Activated effector memory CD4-positive, alpha-beta T cell treated with anti-CD3 and anti-CD28 coated beads, Interleukin-2, amount 50 U/mL, for 16 hours (primary cell): Measurements from ENCODE around the gene MELK.

Experiments used
- DNase-seq: peaks from one replicate; pipeline ENCODE4 v3.0.0-alpha.2; 2020

MELK gene

DNA sequence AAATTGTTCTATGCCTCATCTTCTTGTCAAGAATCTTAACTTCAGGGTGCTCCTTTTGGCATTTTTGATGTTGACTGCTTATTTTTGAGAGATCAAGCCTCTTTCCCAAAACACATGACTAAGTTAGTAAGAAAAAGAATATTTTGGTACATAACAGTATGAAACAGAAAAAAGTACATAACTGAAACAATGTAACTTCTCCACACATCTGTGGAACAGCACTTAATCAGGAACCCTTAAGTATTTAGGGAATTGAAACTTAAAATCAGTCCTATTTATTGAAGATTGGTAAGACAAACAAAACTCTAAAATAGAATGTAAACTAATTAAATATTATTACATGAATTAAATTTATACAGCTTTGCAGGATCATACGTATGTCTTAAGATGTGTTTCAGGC lies 103.4 kb downstream of the MELK start:
- no peak for DNase-seq

DNA sequence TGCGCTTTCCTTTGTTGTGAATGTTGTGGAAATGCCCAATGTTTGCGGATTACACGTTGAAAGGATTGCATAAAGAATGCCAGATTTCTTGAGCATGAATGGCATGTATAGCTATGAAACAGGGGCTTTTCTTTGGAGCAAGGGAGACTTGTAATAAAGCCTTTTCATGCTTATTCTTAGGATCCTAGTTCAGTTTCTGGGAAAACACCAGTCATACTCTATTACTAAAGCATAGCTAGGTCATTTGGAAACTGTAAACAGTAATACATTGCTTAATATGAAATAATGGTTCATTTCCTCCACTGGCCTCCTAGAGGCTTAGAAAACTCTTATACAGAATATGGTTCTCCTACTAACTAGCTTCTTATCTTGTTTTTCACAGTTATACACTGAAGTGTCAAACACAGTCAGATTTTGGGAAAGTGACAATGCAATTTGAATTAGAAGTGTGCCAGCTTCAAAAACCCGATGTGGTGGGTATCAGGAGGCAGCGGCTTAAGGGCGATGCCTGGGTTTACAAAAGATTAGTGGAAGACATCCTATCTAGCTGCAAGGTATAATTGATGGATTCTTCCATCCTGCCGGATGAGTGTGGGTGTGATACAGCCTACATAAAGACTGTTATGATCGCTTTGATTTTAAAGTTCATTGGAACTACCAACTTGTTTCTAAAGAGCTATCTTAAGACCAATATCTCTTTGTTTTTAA lies 104.2 kb downstream of the MELK start:
- no peak for DNase-seq

DNA sequence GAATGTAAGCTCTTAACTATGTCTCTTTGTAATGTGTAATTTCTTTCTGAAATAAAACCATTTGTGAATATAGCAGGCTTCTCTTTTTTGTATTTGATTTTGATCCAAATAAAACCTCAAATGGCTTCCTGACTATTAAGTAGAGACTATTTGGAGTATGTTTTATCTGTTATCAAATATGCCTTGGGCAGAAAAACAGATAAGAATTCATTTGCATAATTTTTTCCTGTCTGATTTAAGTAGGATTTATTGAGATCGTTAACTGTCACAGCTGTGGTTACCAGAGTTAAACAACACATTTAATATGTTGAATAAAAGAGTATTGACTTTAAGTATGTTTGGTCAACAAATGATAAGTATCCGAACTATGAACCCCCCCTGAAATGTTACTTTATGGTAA lies 104.9 kb downstream of the MELK start:
- no peak for DNase-seq

DNA sequence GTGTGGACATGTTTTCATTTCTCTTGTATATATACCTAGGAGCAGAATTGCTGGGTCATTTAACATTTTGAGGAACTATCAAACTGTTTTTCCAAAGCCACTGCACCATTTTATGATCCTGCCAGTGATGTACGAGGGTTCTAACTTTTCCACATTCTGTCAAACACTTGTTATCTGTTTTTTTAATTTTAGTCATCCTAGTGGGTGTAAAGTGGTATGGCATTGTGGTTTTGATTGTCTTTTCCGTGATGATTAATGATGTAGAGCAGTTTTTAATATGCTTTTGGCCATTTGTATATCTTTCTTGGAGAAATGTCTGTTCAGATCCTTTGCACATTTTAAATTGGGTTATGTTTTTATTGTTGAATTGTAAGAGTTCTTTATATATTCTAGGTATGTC lies 107.0 kb downstream of the MELK start:
- DNase-seq = no peak

DNA sequence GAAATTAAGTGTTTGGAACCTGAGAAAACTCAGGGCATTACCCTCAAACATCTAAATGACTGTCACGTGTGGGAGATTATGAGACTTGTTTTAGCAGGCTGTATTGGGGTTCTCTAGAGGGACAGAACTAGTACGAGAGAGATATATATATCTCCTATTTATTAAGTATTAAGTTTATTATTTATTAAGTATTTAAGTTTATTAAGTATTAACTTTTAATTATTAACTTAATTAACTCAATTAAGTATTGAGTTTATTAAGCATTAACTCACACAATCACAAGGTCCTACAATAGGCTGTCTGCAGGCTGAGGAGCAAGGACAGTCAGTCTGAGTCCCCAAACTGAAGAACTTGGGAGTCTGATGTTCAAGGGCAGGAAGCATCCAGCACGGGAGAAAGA lies 113.8 kb downstream of the MELK start:
- DNase-seq = no peak

DNA sequence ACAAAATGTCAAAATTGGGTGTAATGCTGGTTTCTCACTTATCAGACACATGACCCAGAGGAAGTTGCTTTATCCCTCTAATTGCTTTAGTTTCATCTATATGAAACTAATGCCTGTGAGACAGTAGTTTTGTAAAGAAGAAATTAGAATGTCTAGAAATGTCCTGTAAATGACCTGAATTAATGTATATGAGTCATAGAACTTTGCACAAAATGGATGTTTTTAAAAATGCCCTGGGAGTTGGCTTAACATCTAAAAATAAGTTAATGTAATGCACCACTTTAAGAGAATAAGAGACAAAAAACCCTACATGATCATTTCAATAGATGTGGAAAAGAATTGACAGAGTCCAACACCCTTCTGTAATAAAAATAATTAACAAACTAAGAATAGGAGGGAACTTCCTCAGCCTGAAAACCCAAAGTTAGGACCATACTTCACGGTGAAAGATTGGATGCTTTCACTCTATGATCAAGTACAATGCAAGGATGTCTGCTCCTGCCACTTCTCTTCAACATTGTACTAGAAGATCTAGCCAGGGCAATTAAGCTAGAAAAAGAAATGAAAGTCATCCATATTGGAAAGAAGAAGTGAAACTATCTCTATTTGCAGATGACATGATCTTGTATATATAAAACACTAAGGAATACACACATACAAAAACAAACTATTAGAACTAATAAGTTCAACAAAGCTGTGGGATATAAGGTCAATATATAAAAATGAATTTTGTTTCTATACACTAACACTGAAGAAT lies 117.9 kb downstream of the MELK start:
- DNase-seq = no peak

DNA sequence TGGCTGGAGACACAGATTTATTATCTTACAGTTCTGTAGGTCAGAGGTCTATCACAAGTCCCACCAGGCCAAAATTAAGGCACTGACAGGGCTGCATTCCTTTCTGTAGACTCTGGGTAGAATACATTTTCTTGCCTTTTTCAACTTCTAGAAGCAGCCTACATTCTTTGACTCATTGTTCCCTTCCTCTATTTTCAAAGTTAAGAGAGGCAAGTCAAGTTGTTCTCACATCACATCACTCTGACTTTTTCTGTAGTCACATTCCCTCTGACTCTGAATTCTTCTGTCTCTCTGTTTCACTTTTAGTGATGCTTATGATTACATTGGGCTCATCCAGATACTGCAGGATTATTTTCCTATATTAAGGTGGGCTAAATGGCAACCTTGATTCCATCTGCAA lies 119.0 kb downstream of the MELK start:
- no peak for DNase-seq

DNA sequence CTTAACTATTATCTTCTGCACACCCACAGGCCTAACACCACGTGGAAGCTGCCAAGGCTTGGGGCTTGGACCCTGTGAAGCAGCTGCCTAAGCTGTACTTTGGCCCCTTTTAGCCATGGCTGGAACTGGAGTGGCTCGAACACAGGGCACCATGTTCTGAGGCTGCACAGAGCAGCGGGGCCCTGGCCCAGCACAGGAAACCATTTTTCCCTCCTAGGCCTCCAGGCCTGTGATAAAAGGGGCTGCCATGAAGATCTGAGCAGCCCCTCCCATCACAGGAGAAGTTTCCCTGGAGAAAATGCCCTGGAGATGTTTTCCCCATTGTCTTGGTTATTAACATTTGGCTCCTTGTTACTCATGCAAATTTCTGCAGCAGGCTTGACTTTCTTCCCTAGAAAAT lies 126.3 kb downstream of the MELK start:
- DNase-seq = no peak

DNA sequence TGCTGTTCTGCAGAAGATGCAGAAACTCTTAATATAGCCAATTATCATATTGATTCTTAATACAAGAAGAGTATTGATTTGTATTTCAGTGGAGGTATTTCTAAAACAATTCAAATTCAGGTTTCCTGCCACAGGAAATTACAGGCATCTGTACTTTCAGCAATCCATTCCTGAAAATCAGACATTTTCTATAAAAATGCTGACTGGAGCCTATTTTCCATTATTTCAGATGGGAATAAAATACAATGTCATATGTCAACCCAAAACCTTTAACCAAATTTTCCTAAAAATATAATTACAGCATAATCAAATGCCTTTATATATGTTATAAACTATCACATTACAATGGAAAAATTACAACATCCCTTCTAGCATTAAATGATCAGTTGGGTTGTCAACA lies 131.5 kb downstream of the MELK start:
- no peak for DNase-seq

DNA sequence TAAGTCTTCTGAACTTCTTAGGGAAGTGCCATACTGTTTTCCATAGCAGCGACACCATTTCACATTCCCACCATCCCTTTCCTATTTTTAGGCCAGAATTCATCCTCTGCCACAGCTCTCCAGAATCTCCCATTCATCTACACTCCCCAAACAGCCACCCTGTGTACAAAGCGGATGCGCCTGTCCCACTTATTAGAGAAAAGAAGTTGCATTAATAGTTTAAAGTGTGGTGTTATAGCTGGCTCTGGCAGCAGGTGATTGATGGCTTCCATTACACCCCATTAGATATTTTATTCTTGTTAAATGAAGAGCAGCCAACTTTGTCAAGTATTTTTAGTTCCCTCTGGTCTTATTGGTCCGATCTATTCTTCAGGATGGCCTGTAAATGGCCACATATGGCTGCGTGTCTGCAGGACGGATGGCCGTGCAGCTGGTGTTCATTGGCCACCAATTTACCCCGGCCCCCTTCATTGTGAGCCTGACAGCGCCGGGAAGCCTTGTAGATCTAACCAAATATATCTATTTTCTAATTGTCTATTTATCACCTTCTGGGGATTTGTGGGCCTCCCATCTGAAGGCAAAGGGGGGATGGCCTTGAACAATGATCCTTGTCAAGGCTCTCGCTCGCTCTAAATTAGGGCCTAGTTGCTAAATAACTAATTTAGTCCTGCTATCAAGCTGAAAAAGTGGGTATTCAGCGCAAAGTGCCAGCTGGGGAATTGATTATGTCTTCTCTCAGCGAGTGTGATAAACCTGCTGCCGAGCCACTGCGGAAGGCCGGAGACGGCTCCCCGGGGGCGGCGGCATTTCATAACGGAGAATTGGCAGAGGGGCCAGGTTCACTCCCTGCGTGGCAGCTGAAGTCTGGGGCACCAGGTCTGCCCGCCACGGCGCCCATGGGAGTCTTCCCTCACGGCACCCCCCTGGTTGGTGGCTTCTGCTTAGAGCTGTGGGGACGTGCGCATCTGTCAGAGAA lies 141.1 kb downstream of the MELK start:
- DNase-seq = no peak

DNA sequence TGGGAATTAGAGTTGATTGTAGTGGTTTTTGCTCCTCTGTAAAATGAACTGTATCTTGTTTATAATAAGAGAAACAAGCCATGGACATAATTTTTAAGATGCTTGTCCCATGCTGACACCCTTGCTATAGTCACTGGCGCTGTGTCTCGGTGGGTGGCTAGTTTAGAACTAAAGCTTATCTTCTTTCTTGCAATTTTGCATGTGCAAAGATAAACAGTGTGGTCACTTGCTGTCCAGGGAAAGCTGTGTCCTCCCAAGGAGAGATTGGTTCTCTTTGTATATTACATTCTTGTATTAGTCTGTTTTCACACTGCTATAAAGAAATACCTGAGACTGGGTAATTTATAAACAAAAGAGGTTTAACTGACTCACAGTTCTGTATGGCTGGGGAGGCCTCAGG lies 143.8 kb downstream of the MELK start:
- no peak for DNase-seq

DNA sequence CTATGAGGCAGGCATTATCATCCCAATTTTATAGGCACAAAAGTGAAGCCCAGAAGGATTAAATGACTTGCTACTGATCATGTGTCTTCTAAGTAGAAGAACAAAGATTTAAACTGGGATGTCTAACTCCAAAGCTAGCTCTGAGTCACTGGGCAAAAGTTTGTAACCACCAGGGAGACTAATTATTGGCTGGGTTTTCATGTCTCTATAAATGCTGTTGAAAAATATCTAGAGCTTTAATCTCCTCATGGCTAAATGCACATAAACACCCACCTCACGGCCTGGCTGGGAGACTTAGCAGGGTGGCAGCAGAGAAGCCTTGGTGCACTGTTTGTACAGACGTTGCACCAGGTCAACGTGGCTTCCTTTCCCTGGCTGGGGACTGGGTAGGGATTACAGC lies 144.6 kb downstream of the MELK start:
- DNase-seq = no peak

DNA sequence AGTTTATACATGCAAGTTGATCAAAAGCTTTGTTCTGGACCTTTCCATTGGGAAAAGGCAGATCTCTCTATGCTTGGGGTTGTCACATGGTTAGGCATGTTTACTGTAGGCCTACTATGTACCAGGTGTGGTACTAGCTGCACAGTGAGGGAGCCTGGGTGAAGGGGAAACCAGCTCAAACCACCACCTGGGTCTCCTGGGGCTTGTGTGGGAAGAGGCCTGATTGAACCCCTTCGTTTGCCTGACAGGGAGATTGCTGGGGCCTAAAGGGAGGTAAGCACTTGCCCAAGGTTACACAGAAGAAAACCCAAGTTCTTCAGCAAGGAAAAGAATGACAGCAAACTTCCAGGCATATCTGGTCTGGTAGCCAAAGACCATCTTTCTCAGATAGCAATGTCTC lies 145.9 kb downstream of the MELK start:
- DNase-seq = no peak

DNA sequence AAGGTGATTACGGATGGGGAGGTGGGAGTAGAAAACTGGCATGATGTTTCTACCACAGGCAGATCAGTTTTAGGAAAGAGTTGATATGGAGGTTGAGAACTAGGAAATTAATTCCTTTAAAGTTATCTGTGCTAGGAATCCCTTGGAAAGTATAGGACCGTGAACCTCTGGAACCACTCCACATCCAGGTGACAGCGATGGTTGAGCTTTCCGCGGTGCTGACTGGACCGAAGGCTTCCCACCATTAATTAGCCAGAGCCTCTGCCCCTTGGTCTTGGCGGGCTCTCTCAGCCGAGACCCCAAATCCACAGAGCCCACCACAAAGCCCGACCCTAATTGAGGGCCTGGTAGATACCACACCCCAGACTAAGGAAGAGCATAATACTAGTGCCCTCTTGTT lies 147.3 kb downstream of the MELK start:
- DNase-seq = no peak

DNA sequence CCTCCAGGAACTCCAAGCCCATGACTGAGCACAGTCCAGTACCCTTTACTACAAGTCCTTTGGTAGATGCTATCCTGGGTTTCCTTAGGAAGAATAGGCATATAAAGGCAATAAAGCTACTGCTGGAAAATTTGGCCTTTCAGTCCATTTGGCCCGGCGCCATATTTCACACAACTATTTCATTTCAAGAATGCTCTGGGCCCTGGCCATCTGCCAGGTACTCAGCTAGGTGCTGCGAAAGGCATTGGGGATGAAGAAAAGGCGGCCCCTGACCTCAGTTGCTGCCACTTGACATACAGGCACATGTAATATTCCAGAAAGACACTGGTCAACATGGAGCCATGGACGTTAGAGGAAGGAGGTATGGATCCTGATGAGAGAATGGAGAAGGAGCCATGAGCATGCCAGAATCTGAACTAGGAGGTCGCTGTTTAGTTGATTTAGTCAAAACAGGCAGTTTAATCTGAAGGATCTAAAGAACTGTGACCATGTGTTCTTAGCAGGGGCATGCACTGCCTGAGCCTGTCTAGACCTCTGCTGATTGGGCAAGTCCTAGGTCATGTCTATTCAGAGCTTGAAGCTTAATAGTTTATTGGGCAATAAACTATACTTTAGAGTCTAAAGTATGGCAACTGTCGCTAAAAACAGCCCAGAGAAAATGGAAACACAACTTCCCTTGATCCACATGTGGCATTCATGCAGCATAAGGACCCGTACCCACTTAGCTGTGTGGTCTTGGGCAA lies 149.3 kb downstream of the MELK start:
- no peak for DNase-seq

DNA sequence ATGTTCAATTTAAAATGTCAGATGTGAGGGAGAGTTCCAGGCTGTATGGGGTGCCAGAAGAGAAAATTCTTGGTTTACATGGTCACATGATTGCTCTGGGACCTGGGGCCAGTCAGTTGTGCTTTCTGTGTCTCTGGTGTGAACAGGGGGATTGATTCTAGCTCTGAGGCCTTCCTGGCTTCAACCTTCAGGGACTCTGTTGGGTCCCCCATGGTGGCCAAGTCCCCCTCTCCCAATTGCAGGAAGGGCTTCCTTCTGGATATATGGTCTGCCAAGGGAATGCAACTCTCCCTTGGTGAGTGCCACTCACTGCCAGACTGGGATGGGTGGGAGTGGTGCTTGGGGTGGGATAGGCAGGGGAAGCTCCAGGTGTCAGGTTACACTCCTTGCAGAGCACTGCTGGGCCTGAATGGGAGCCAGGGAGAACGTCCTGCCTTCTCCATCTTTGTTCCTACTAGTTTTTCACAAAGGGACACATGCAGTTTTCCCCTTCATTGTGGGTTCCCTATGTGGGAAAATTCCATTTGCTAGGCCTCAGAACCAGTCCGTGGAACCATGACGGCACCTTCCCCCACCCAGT lies 153.2 kb downstream of the MELK start:
- no peak for DNase-seq
